ENCODE results near the gene C1QTNF4.
A peak's percentile ranks its signal among the peaks of the same experiment; 100 is the strongest.

Gene C1QTNF4

GRCh38 chr11:47592970-47593369 lies 1.2 kb downstream of the C1QTNF4 start:
- no peak for DNase-seq

- no peak for DNase-seq
Measured at GRCh38 chr11:47592251-47592650, 2.0 kb downstream of the C1QTNF4 start.

DNA sequence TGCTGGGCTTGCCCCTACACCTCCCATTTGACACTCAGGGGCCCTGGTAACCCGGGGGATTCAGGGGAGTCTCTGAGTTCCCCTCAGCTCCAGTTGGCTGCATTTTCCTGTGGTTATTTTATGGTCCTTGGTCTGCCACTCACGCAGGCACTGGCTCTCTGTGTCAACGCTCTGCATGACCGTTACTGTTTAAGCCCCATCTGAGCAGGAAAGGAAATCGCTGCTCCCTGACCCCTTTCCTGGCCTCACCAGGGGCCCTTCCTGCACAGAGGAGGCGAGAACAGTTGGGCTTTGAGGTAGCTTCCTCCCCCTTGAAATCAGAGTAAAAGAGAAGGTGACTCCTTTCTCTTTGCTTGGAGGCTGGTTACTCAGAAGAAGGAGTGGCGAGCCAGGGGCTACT lies 2.4 kb downstream of the C1QTNF4 start:
- no peak for DNase-seq

- DNase-seq = no peak
Measured at GRCh38 chr11:47589977-47590861, 4.0 kb downstream of the C1QTNF4 start.

- no peak for DNase-seq
Measured at GRCh38 chr11:47589584-47589976, 4.6 kb downstream of the C1QTNF4 start.

DNA sequence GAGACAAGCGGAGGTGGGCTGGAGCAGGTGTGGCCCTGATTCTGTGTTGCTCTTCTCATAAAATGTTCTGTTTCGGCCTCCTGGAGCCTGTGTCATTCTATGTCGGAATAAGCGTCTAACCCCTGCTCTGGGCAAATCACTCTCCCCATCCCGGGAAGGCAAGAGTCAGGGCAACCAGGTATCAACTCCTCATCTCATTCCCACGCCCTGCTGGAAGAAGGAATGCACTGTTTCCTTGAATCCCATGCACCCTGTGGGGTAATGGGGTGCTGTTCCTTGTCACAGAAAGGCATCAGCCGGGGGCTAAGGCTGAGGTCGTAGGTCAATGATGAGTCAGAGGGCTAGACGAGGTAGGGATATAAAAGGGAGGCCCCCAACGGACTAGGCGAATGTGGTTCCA lies 5.1 kb downstream of the C1QTNF4 start:
- DNase-seq = no peak

GRCh38 chr11:47587723-47588326 lies 6.4 kb downstream of the C1QTNF4 start:
- DNase-seq = no peak

DNA sequence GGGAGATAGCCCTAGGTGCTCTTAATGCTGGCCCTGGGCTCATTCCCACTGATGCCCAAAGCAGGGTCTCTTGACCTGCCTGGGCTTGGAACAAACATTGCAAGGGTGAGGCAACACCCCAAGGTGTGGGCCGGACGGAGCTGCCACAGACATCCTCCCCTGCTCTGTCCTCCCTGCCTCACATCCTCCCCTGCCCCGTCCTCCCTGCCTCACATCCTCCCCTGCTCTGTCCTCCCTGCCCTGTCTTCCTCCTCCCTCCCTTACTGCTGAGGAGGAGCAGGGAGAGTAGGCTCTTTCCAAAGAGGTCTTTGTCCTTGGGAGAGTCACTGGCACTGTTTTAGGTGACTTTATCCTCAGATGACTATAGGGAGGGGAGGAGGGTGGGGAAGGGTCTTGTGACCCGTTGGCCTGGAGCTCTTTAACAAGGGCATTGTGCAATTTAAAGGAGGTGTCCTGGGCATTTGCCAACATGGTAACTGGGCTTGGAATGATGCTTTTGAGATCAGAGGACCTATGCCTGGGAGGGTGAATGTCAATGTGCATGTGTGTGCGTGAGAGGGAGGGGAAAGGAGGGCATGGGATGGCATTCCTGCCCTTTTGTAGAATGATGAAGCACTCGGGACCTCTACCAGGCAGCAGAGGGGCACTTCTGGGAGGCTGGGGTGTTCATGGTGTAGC lies 7.0 kb downstream of the C1QTNF4 start:
- no peak for DNase-seq

- no peak for DNase-seq
Measured at GRCh38 chr11:47586098-47586855, 7.9 kb downstream of the C1QTNF4 start, which contains the start of gene FAM180B. TSS of gene FAM180B (plus strand) at chr11:47586678. CDS start at chr11:47586769, 91 bp downstream.

- DNase-seq = no peak
Measured at GRCh38 chr11:47583844-47584243, 10.4 kb downstream of the C1QTNF4 start.

DNA sequence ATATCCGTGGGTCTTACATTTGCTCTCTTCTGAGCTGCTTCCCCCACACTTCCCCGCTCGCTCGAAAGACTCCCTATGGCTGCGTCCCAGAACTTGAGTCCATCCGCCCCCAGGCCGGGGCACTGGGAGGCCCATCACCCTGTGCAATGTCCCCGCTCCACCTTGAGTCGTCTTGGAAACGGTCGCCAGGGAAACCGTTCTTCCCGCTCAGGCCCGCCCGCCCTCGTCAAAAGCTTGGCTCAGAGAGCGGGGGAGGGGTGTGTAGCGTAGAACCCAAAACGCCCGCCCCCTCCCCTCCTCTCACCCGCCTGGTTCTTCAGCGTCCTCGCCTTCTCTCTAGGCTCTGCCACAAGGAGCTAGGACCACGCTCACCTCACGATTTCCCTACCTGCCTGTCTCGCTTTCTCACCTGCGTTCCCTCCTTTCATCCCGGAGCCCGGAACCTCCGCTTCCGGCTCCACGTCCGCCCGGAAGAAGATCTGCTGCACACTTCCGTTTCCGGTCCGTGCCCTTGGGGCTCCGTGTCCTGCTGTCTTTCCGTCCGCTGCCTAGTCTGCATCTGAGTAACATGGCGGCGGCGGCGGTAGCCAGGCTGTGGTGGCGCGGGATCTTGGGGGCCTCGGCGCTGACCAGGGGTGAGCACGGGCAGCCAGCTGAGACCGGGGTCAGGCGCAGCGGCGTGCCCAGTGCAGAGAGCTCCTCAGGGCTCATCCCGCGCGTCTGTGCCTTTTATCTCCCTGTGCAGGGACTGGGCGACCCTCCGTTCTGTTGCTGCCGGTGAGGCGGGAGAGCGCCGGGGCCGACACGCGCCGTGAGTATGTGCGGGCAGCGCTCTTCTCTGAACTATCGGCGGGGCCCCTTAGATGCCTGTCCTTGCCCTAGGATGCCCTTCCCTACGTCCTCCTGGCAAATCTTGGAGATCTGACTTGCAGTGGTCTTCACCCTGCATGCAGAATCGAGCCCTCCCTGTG lies 15.4 kb downstream of the C1QTNF4 start, which contains the start of the genes KBTBD4 and NDUFS3:
Gene KBTBD4 (minus strand): TSS at position 447 of the 971 bp plus-strand sequence. CDS start 19 bp downstream, at position 428.
Gene NDUFS3 (plus strand): TSS at position 551 of the 971 bp plus-strand sequence. CDS start 18 bp downstream, at position 569.
- peak; percentile 88 to 90 for DNase-seq

GRCh38 chr11:47577460-47578041 lies 16.7 kb downstream of the C1QTNF4 start:
- no peak for DNase-seq

DNA sequence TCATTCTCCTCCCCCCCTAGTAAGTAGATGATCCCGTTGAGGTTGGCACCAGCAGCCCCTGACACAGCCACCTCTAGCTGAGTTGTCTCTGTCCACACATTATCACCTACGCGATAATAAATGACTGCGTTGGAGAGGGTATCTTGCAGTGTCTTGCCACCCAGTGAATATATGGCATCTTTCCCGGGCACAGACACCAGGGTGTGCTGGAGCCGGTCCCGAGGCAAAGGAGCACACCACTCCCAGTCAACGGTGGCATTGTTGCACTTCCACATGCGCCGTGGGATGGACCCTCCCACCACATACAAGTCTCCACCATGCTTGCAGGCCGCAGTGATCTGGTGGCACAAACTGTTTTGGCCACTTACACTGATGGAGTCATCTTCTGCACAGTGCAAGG lies 20.9 kb downstream of the C1QTNF4 start:
- no peak for DNase-seq

GRCh38 chr11:47572715-47573255 lies 21.4 kb downstream of the C1QTNF4 start:
- DNase-seq = no peak

GRCh38 chr11:47571895-47572294 lies 22.3 kb downstream of the C1QTNF4 start:
- DNase-seq = no peak

DNA sequence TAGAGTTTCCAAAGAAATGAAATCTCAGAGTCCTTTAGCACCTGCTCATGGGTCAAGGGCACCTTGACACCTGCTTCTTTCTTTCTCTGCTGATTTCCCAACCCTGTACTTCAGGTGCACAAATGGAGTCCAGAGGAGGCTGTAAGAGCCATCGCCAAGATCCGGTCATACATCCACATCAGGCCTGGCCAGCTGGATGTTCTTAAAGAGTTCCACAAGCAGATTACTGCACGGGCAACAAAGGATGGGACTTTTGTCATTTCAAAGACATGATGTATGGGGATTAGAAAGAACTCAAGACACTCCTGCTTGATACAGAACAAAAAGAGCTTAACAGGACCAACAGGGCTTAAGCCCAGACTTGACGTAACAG lies 22.9 kb downstream of the C1QTNF4 start:
- no peak for DNase-seq

DNA sequence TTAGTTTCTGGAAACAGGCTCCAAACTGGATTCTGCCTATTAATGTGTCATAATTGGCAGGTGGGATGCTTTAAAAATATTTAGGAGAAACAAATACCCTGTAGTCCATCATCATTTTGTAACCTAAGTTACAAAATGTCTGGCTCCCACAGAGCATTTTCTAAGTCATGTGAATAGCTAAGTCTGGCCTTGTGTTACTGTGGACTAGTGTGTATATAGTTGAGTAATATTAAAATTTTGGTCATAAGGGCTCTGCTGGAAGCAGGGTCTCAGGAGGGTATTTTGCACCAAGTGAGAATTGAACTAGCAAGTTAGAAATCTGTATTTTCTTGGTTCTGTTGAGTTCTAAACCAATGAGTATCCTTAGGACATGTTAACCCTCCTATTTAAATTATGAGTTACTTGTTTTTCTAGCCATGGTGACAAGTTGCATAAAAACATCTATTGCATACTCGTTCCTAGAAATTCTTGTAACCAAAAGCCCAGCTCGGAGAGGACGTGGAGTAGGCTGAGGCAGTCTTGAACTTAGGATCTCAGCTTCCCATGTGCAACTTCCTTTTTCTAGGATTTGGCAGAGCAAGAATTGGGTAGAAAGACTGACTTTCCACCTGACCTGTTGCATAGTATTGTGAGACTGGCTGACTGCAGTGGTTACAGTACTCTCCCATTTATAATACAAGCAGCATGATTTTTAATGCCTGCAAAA lies 23.4 kb downstream of the C1QTNF4 start:
- no peak for DNase-seq

GRCh38 chr11:47569646-47570045 lies 24.6 kb downstream of the C1QTNF4 start:
- no peak for DNase-seq

DNA sequence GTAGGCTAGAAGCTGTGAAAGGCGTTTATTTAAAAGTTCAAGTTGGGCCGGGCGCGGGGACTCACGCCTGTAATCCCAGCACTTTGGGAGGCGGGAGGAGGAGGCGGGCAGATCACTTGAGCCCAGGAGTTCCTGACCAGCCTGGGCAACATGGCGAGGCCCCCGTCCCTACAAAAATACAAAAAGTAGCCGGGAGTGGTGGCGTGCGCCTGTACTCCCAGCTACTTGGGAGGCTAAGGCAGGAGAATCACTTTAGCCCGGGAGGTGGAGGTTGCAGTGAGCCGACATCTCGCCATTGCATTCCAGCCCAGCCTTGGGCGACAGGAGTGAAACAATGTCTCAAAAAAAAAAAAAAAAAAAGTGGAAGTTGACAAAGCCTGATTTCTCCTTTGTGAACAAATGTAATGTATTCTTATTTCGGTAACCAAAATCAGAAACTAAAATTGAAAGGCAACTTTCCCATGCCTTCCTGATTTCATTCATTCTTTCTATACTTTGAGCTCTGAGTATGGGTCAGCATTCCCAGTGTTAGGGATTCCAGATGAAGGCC lies 28.0 kb downstream of the C1QTNF4 start:
- DNase-seq = peak; percentile 24 to 36
